Neural progenitor cell (in vitro differentiated cells): ENCODE measurements around the gene MINDY4. TPM values are rescaled to one million over a fixed set of nuclear protein-coding genes. Genes with fewer than 3 reads are reported as not detected.

Source experiments
- DNase-seq: peaks from one replicate; pipeline ENCODE4 v3.0.0-alpha.2; 2016; ENCODE audit warnings: low spot score
- H2AFZ ChIP-seq: fragments of 200-600 bp; sonication (generic); replicated peaks from 2 replicates; pipeline ENCODE4 v1.6.1; 2016; ENCODE audit warnings: antibody characterized with exemption
- H3F3A ChIP-seq: fragments of 200-600 bp; sonication (generic); 2 replicates; pipeline ENCODE4 v1.6.1; 2016; ENCODE audit warnings: antibody characterized with exemption, low read depth
- H3K27ac ChIP-seq: fragments of 200-600 bp; sonication (generic); 2 replicates; pipeline ENCODE4 v1.5.1; 2016; ENCODE audit warnings: mild to moderate bottlenecking
- H3K27me3 ChIP-seq: fragments of 200-600 bp; sonication (generic); 2 replicates; pipeline ENCODE4 v1.6.1; 2016; ENCODE audit warnings: mild to moderate bottlenecking, moderate library complexity
- H3K36me3 ChIP-seq: fragments of 200-600 bp; sonication (generic); 2 replicates; pipeline ENCODE4 v1.5.1; 2016
- H3K4me1 ChIP-seq: fragments of 200-600 bp; sonication (generic); 2 replicates; pipeline ENCODE4 v1.6.1; 2016; ENCODE audit warnings: mixed run types
- H3K4me2 ChIP-seq: fragments of 200-600 bp; sonication (generic); 2 replicates; pipeline ENCODE4 v1.6.1; 2016
- H3K4me3 ChIP-seq: fragments of 200-600 bp; sonication (generic); 2 replicates; pipeline ENCODE4 v1.5.1; 2016
- H3K79me2 ChIP-seq: fragments of 200-600 bp; sonication (generic); 2 replicates; pipeline ENCODE4 v1.6.1; 2016; ENCODE audit warnings: low read depth
- H3K9ac ChIP-seq: fragments of 200-600 bp; sonication (generic); 2 replicates; pipeline ENCODE4 v1.6.1; 2016
- H3K9me3 ChIP-seq: fragments of 200-600 bp; sonication (generic); 2 replicates; pipeline ENCODE4 v1.5.1; 2016; ENCODE audit warnings: low read depth
- H4K20me1 ChIP-seq: fragments of 200-600 bp; sonication (generic); 2 replicates; pipeline ENCODE4 v1.6.1; 2016; ENCODE audit warnings: low read depth
- H3K27ac Mint-ChIP-seq: 3 replicates; pipeline ENCODE4 v1.8.0; 2021; ENCODE audit warnings: mixed read lengths
- H3K27me3 Mint-ChIP-seq: 2 replicates; pipeline ENCODE4 v1.8.0; 2022; ENCODE audit warnings: low read depth, mild to moderate bottlenecking, inconsistent platforms, moderate library complexity, mixed read lengths; ENCODE audit not compliant: insufficient read depth
- H3K36me3 Mint-ChIP-seq: 3 replicates; pipeline ENCODE4 v1.8.0; 2021; ENCODE audit warnings: mixed read lengths
- H3K4me1 Mint-ChIP-seq: 3 replicates; pipeline ENCODE4 v1.8.0; 2021; ENCODE audit warnings: mixed read lengths
- H3K4me3 Mint-ChIP-seq: 3 replicates; pipeline ENCODE4 v1.8.0; 2021; ENCODE audit warnings: mild to moderate bottlenecking, moderate library complexity, mixed read lengths
- H3K9me3 Mint-ChIP-seq: 3 replicates; pipeline ENCODE4 v1.8.0; 2020; ENCODE audit warnings: mixed read lengths
- CTCF ChIP-seq: fragments of 200-600 bp; sonication (generic); IDR thresholded peaks from 2 replicates; pipeline ENCODE4 v1.5.1; 2017; ENCODE audit warnings: antibody characterized with exemption, mild to moderate bottlenecking
- EZH2 ChIP-seq: fragments of 200-600 bp; sonication (generic); IDR thresholded peaks from 2 replicates; pipeline ENCODE4 v1.6.1; 2017; ENCODE audit warnings: antibody characterized with exemption, mild to moderate bottlenecking, moderate library complexity
- EZH2phosphoT487 ChIP-seq: fragments of 200-600 bp; sonication (generic); IDR thresholded peaks from 2 replicates; pipeline ENCODE4 v1.6.1; 2017; ENCODE audit warnings: antibody characterized with exemption
- total RNA-seq: library from RNA; depleted of rRNA; stranded (reverse); fragments of >200 nt; gene quantifications from 2 replicates; pipeline ENCODE4 v1.2.3, GENCODE V29; 2015; ENCODE audit warnings: low replicate concordance

MINDY4 gene
- total RNA-seq, 1 donor from 2014 or later, result 5.9 TPM

- TF ChIP-seq CTCF (no peak), EZH2phosphoT487 (no peak), EZH2 (no peak)
- Mint-ChIP-seq H3K4me1 (peaks cover 9% of the 10 kb centered on the region), H3K4me3 (no peak overlapping the region)
Measured at GRCh38 chr7:30728591-30729100, 42.6 kb upstream of the MINDY4 start.

GRCh38 chr7:30729642-30730041, 41.6 kb upstream of the MINDY4 start:
- H3F3A ChIP-seq, result peaks cover 12% of the 10 kb centered on the region
- H4K20me1 ChIP-seq, result no peaks in the 10 kb centered on the region
- no peaks in the 10 kb centered on the region for H3K27me3 ChIP-seq
- no peak overlapping the region for H3K9ac ChIP-seq
- H3K27ac ChIP-seq, result no peak overlapping the region
- H3K4me1 Mint-ChIP-seq, result peaks cover 9% of the 10 kb centered on the region
- H3K36me3 ChIP-seq, result no peaks in the 10 kb centered on the region
- H3K4me1 ChIP-seq, result peaks cover 9% of the 10 kb centered on the region
- no peaks in the 10 kb centered on the region for H3K9me3 ChIP-seq
- H3K27ac Mint-ChIP-seq, result no peak overlapping the region
- H3K27me3 Mint-ChIP-seq, result peaks cover 5% of the 10 kb centered on the region
- H3K9me3 Mint-ChIP-seq, result peaks cover under 1% of the 10 kb centered on the region
- H3K36me3 Mint-ChIP-seq, result no peaks in the 10 kb centered on the region
- no peak for DNase-seq
- no peak overlapping the region for H3K4me3 Mint-ChIP-seq
- no peak for TF ChIP-seq CTCF
- no peak for TF ChIP-seq EZH2
- no peak for TF ChIP-seq EZH2phosphoT487
- no peak overlapping the region for H3K4me2 ChIP-seq
- H3K4me3 ChIP-seq, result no peak overlapping the region
- no peaks in the 10 kb centered on the region for H3K79me2 ChIP-seq
- no peak overlapping the region for H2AFZ ChIP-seq

More at GRCh38 chr7:30728591-30729100, 42.6 kb upstream of the MINDY4 start:
- Mint-ChIP-seq H3K27me3 (peaks cover 5% of the 10 kb centered on the region), H3K27ac (no peak overlapping the region), H3K9me3 (no peaks in the 10 kb centered on the region), H3K36me3 (no peaks in the 10 kb centered on the region)
- H3K9ac ChIP-seq, result no peak overlapping the region
- H4K20me1 ChIP-seq, result no peaks in the 10 kb centered on the region
- DNase-seq, result no peak
- H3K4me1 ChIP-seq, result peaks cover 9% of the 10 kb centered on the region
- H3K4me2 ChIP-seq, result no peak overlapping the region
- peaks cover 13% of the 10 kb centered on the region for H3F3A ChIP-seq
- no peak overlapping the region for H2AFZ ChIP-seq
- H3K27me3 ChIP-seq, result no peaks in the 10 kb centered on the region
- no peaks in the 10 kb centered on the region for H3K9me3 ChIP-seq
- no peaks in the 10 kb centered on the region for H3K36me3 ChIP-seq
- H3K27ac ChIP-seq, result no peak overlapping the region
- no peaks in the 10 kb centered on the region for H3K79me2 ChIP-seq
- no peak overlapping the region for H3K4me3 ChIP-seq

GRCh38 chr7:30730097-30730496, 41.1 kb upstream of the MINDY4 start:
- peaks cover 9% of the 10 kb centered on the region for H3K4me1 Mint-ChIP-seq

More at GRCh38 chr7:30730097-30730496, 41.1 kb upstream of the MINDY4 start:
- Histone ChIP-seq H3K27ac (no peak overlapping the region), H3K9ac (no peak overlapping the region), H3F3A (peaks cover 7% of the 10 kb centered on the region), H3K4me1 (peaks cover 9% of the 10 kb centered on the region), H3K4me2 (no peak overlapping the region), H3K4me3 (no peak overlapping the region), H3K27me3 (no peaks in the 10 kb centered on the region), H2AFZ (no peak overlapping the region), H4K20me1 (no peaks in the 10 kb centered on the region), H3K79me2 (no peaks in the 10 kb centered on the region), H3K9me3 (no peaks in the 10 kb centered on the region), H3K36me3 (no peaks in the 10 kb centered on the region)
- DNase-seq, result no peak
- Mint-ChIP-seq H3K27ac (no peak overlapping the region), H3K36me3 (no peaks in the 10 kb centered on the region), H3K27me3 (peaks cover 5% of the 10 kb centered on the region), H3K9me3 (peaks cover 5% of the 10 kb centered on the region), H3K4me3 (no peak overlapping the region)
- TF ChIP-seq CTCF, result no peak
- no peak for TF ChIP-seq EZH2
- no peak for TF ChIP-seq EZH2phosphoT487
